Gastrocnemius medialis (tissue), 4 donors: ENCODE measurements around the gene CTTNBP2. TPM values are rescaled to one million over a fixed set of nuclear protein-coding genes. Genes with fewer than 3 reads are reported as not detected.

Experiments
- ATAC-seq, 2 donors: fragments of 150-250 bp; one replicate each; pipeline ENCODE4 v1.9.1; 2016
- DNase-seq, 2 donors: peaks; one replicate each; pipeline ENCODE4 v3.0.0-alpha.2; 2019
- H3K27ac ChIP-seq, 4 donors: fragments of 200-600 bp; sonication (generic); 1 replicate in 1 of 4; 2 replicates in 3 of 4; pipeline ENCODE4 v1.5.1; 2016 to 2018; ENCODE audit warnings: mild to moderate bottlenecking in 2 of 4, moderate library complexity in 1 of 4
- H3K27me3 ChIP-seq, 3 donors: fragments of 200-600 bp; sonication (generic) in 2 of 3; 1 replicate in 1 of 3; 2 replicates in 2 of 3; pipeline versions ENCODE4 v1.5.1 to v1.6.0; 2016 to 2019; ENCODE audit warnings: mild to moderate bottlenecking in 1 of 3, moderate library complexity in 1 of 3
- H3K36me3 ChIP-seq, 2 donors: fragments of 200-600 bp; sonication (generic) in 1 of 2; one replicate each; pipeline ENCODE4 v1.5.1; 2017 to 2018
- H3K4me1 ChIP-seq, 2 donors: fragments of 200-600 bp; sonication (generic) in 1 of 2; one replicate each; pipeline ENCODE4 v1.5.1; 2016 to 2017; ENCODE audit warnings: mild to moderate bottlenecking in 2 of 2
- H3K4me3 ChIP-seq, 4 donors: fragments of 200-600 bp; sonication (generic) in 3 of 4; 1 replicate in 1 of 4; 2 replicates in 3 of 4; pipeline ENCODE4 v1.5.1; 2016 to 2019; ENCODE audit warnings: mild to moderate bottlenecking in 2 of 4
- H3K9me3 ChIP-seq, 3 donors: fragments of 200-600 bp; sonication (generic) in 2 of 3; 1 replicate in 1 of 3; 2 replicates in 2 of 3; pipeline ENCODE4 v1.5.1; 2016 to 2019
- CTCF ChIP-seq, 5 experiments: fragments of 450-650 bp in 3 of 5; fragments of 200-600 bp in 2 of 5; sonication (generic) in 2 of 5; IDR thresholded peaks in 4 of 5; conservative IDR thresholded peaks in 1 of 5; 1 replicate in 4 of 5; 2 replicates in 1 of 5; pipeline ENCODE4 v1.5.1; 2016 to 2019; ENCODE audit warnings: antibody characterized with exemption in 5 of 5, mild to moderate bottlenecking in 3 of 5, moderate library complexity in 3 of 5
- POLR2A ChIP-seq, 2 donors: fragments of 450-650 bp; IDR thresholded peaks; one replicate each; pipeline ENCODE4 v1.6.1; 2017; ENCODE audit warnings: antibody characterized with exemption in 2 of 2, mild to moderate bottlenecking in 2 of 2, moderate library complexity in 2 of 2
- in situ Hi-C, 4 donors: fragments of 200-750 bp; cut with MboI; loops; one replicate each; pipeline versions ENCODE4 v1.15.0 to v1.8.0; 2017; ENCODE audit warnings: low sequenced_read_pairs in 4 of 4
- intact Hi-C: fragments of 100-400 bp; cut with DNase I; formaldehyde crosslinking; loops from one replicate; pipeline ENCODE4 v1.15.1; 2023; ENCODE audit warnings: low total_unique reads
- total RNA-seq, 4 donors: library from RNA; depleted of rRNA; stranded (reverse); fragments of >200 nt; gene quantifications; one replicate each; pipeline versions ENCODE4 v1.1.0 to v1.2.3, GENCODE V29; 2016

The CTTNBP2 gene
- total RNA-seq, 4 donors from 2014 or later, result 0.49 to 1.8 (median 1.5) TPM

GRCh38 chr7:117907049-117907640, 33.9 kb upstream of the CTTNBP2 start:
- in situ Hi-C loops (no loop called here), intact Hi-C loops (no loop called here)
- Histone ChIP-seq H3K27ac (no peak overlapping the region), H3K9me3 (no peaks in the 10 kb centered on the region), H3K27me3 (no peaks in the 10 kb centered on the region), H3K4me1 (no peaks in the 10 kb centered on the region), H3K4me3 (no peak overlapping the region), H3K36me3 (no peaks in the 10 kb centered on the region)
- TF ChIP-seq POLR2A (IDR thresholded peaks at IDR 0.05), result no peak
- no peak for TF ChIP-seq CTCF (IDR thresholded peaks at IDR 0.05 in 4 of 5, conservative IDR thresholded peaks at IDR 0.05 in 1 of 5)
- DNase-seq (no peak), ATAC-seq (no peak)

DNA sequence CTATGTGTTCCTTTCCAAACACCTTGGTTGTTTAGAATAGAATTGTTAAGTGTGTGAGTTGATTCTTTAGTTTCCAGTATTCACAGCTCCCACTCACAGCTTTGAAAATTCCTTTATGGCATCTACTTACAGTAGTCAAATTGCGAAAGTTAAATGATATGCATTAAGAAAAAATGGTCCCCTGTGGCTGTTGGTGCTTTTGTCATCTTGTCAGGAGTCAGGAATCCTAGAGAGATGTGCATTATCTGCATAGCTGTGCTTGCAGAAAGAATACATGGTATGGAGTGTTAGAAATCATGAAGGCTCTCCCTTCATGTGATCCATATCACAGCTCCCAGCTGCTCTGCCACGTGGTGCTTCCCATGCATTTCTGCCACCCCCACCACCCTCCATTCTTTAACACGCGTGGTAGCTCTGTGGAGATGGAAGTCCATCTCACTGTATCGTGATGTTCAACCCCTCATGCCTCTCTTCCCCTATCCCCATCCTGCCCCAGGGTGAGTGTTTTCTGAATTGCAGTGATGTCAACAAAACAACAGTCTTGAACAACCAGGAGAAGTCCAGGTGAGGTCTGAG, 29.2 kb upstream of the CTTNBP2 start:
- intact Hi-C loops, result no loop called here

GRCh38 chr7:117901089-117901797, 28.0 kb upstream of the CTTNBP2 start:
- H3K27me3 ChIP-seq, result no peaks in the 10 kb centered on the region
- no peak for TF ChIP-seq POLR2A (IDR thresholded peaks at IDR 0.05)
- TF ChIP-seq CTCF (IDR thresholded peaks at IDR 0.05 in 4 of 5, conservative IDR thresholded peaks at IDR 0.05 in 1 of 5), result no peak
- no peaks in the 10 kb centered on the region for H3K4me1 ChIP-seq
- no peak for ATAC-seq
- H3K27ac ChIP-seq, result no peak overlapping the region
- no peaks in the 10 kb centered on the region for H3K9me3 ChIP-seq
- no peak overlapping the region for H3K4me3 ChIP-seq
- in situ Hi-C loops (no loop called here), intact Hi-C loops (no loop called here)
- DNase-seq, result no peak
- H3K36me3 ChIP-seq, result no peaks in the 10 kb centered on the region

More for the DNA sequence above, 29.2 kb upstream of the CTTNBP2 start:
- H3K36me3 ChIP-seq, result no peaks in the 10 kb centered on the region
- no peaks in the 10 kb centered on the region for H3K27me3 ChIP-seq
- H3K4me3 ChIP-seq, result no peak overlapping the region
- no peak overlapping the region for H3K27ac ChIP-seq
- H3K4me1 ChIP-seq, result no peaks in the 10 kb centered on the region
- in situ Hi-C loops, result no loop called here
- no peak for DNase-seq
- no peaks in the 10 kb centered on the region for H3K9me3 ChIP-seq
- no peak for ATAC-seq
- TF ChIP-seq CTCF (IDR thresholded peaks at IDR 0.05 in 4 of 5, conservative IDR thresholded peaks at IDR 0.05 in 1 of 5) (no peak), POLR2A (IDR thresholded peaks at IDR 0.05) (no peak)

GRCh38 chr7:117896339-117896738, 23.1 kb upstream of the CTTNBP2 start:
- intact Hi-C loops, result no loop called here
- Histone ChIP-seq H3K27me3 (no peaks in the 10 kb centered on the region), H3K9me3 (no peaks in the 10 kb centered on the region), H3K4me1 (no peaks in the 10 kb centered on the region), H3K36me3 (no peaks in the 10 kb centered on the region), H3K27ac (no peak overlapping the region), H3K4me3 (no peak overlapping the region)
- no peak for DNase-seq
- no peak for TF ChIP-seq CTCF (IDR thresholded peaks at IDR 0.05 in 4 of 5, conservative IDR thresholded peaks at IDR 0.05 in 1 of 5)
- no peak for TF ChIP-seq POLR2A (IDR thresholded peaks at IDR 0.05)
- in situ Hi-C loops, result no loop called here
- ATAC-seq, result no peak
